Stimulated activated CD8-positive, alpha-beta memory T cell treated with anti-CD3 and anti-CD28 coated beads, Interleukin-12 subunit alpha, Interleukin-12 subunit beta, amount 100 ng/mL, for 1 hour (primary cell): ENCODE results near the gene PRKCQ.
"Not testable (repeated sequence)": the region's sequence is repeated elsewhere in the genome, so short reads cannot be mapped to it uniquely, and the experiment has no call there.

Experiments used
- DNase-seq: peaks from one replicate; pipeline ENCODE4 v3.0.0-alpha.2; 2020; ENCODE audit warnings: low read depth

The PRKCQ gene

GRCh38 chr10:6593241-6593671 is 13.2 kb upstream of the PRKCQ start:
- no peak for DNase-seq

GRCh38 chr10:6592080-6592479 is 12.0 kb upstream of the PRKCQ start:
- DNase-seq, result no peak

- no peak for DNase-seq
These were observed 11.6 kb upstream of the PRKCQ start for GRCh38 chr10:6591668-6592067.

GRCh38 chr10:6590100-6590499 is 10.0 kb upstream of the PRKCQ start:
- no peak for DNase-seq

GRCh38 chr10:6589287-6590094 is 9.4 kb upstream of the PRKCQ start:
- DNase-seq, result no peak

GRCh38 chr10:6588845-6589244 is 8.8 kb upstream of the PRKCQ start:
- DNase-seq, result no peak

- DNase-seq, result no peak
These were observed 8.0 kb upstream of the PRKCQ start for GRCh38 chr10:6588082-6588481.

GRCh38 chr10:6586501-6586900 is 6.4 kb upstream of the PRKCQ start:
- DNase-seq, result no peak

GRCh38 chr10:6583447-6583846 is 3.4 kb upstream of the PRKCQ start:
- DNase-seq, result no peak

- not testable (repeated sequence) for DNase-seq
These were observed 2.8 kb upstream of the PRKCQ start for GRCh38 chr10:6582913-6583312.

- DNase-seq, result no peak
These were observed 2.2 kb upstream of the PRKCQ start for GRCh38 chr10:6582298-6582697.

- DNase-seq, result no peak
These were observed 1.7 kb upstream of the PRKCQ start for GRCh38 chr10:6581778-6582228.

GRCh38 chr10:6581223-6581622 is 1.1 kb upstream of the PRKCQ start:
- DNase-seq, result not testable (repeated sequence)

GRCh38 chr10:6580279-6581029 is 378 bp upstream of the PRKCQ start:
- DNase-seq, result peak; percentile 73

- DNase-seq, result no peak
These were observed 733 bp downstream of the PRKCQ start for GRCh38 chr10:6579183-6579903.

GRCh38 chr10:6578795-6579182 is 1.3 kb downstream of the PRKCQ start:
- DNase-seq, result no peak

- no peak for DNase-seq
These were observed 1.8 kb downstream of the PRKCQ start for GRCh38 chr10:6578251-6578771.

- DNase-seq, result no peak
These were observed 3.8 kb downstream of the PRKCQ start for GRCh38 chr10:6576326-6576725.

- no peak for DNase-seq
These were observed 5.4 kb downstream of the PRKCQ start for GRCh38 chr10:6574664-6575176.

- no peak for DNase-seq
These were observed 9.2 kb downstream of the PRKCQ start for GRCh38 chr10:6570893-6571292.

- no peak for DNase-seq
These were observed 10.8 kb downstream of the PRKCQ start for GRCh38 chr10:6569259-6569658.

- DNase-seq, result no peak
These were observed 12.2 kb downstream of the PRKCQ start for GRCh38 chr10:6567884-6568283.
